Measurements from ENCODE around the gene ANKHD1. TPM values are rescaled to one million over a fixed set of nuclear protein-coding genes. Genes with fewer than 3 reads are reported as not detected.

Gene ANKHD1
- 100 to 1,000 TPM; 108 to 114 (median 111) TPM for polyA plus RNA-seq (ENCODE audit: insufficient read length in 3 of 3)

DNA sequence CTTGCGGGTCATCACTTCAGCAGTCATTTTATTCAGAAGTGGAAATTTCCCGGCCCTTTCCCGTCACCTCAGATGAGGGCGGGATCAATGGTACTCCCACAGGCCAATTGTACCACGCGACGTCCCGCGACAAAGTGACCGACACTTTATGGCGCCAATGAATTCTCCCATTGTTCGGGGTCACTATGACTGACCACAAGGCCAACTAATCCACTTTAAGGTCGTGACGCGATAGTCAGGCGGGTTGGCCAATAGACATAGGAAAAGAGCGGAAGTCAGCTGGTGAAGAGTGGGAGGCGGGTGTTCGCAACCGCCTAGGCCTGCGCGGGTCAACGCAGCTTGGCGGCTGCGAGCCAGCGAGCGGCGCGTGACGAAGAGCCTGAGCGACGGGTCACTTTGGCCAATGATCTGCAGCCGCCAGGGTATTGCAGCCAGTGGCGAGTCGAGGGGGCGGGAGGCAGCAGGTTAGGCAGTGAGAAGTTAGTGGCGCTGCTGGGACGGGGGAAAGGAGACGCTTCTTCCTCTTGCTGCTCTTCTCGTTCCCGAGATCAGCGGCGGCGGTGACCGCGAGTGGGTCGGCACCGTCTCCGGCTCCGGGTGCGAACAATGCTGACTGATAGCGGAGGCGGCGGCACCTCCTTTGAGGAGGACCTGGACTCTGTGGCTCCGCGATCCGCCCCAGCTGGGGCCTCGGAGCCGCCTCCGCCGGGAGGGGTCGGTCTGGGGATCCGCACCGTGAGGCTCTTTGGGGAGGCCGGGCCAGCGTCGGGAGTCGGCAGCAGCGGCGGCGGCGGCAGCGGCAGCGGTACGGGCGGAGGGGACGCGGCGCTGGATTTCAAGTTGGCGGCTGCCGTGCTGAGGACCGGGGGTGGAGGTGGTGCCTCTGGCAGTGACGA is at the start of gene ANKHD1:
Gene ANKHD1 (plus strand): TSS at position 472 of the 896 bp plus-strand sequence. CDS start 135 bp downstream, at position 607.
- peak; percentile 99 to 100 (median 100) for DNase-seq (ENCODE audit: low read depth in 3 of 3, low spot score in 2 of 3)

DNA sequence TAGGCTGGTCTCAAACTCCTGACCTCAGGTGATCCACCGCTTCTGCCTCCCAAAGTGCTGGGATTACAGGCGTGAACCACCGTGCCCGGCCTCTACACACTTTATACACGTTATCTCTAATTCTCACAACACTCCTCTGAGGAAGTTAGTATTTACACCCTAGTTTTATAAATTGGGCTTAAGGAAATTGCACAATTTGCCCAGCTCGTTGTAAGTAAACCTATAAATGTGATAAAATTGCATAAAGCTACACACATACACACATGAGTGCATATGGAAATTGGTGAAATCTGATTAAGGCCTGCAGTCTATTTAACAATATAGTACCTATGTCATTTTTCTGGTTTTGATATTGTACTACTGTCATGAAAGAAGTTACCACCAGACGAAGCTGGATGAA is 46.1 kb upstream of the ANKHD1 start:
- DNase-seq (ENCODE audit: low read depth in 3 of 3, low spot score in 2 of 3) = no peak

DNA sequence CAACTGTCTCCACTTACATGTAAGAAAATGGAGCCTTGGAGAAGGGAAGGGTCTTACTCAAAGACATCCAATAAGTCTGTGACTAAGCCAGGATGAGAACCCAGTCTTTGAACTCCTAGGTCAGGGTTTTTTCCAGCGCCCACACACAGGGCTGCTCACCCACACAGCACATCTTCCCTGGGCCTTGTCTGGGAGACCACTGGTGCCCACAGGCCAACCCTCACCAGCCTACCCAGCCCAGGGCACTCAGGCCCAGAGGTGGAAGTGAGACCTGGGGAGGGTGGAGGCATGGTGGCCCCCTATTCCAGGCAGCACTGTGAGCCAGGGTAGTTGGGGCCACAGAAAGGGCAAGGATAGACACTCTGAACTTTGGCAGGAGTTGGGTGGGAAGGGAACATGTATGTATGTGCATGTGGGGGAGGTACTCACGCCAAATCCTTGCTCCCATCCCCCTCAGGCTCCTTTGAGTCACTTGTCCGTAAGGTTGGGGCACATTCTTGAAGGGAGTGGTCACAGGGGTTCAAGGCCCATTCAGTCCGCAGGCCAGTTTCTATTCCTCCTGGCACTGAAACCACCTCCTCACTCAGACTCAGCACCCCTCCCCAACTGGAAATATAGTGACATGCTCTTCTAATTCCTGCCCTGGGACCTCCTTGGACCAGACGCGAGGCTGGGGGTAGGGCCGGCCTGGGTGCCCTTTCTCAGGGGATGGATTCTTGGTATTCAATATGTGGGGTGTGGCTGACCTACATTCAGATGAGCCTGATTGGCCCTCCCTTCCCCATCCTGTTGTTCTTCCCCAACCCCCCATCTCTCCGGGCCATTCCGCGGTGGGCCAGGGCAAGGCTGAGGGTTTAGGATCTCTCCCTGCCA is 44.5 kb upstream of the ANKHD1 start:
- DNase-seq (ENCODE audit: low read depth in 3 of 3, low spot score in 2 of 3) = no peak

DNA sequence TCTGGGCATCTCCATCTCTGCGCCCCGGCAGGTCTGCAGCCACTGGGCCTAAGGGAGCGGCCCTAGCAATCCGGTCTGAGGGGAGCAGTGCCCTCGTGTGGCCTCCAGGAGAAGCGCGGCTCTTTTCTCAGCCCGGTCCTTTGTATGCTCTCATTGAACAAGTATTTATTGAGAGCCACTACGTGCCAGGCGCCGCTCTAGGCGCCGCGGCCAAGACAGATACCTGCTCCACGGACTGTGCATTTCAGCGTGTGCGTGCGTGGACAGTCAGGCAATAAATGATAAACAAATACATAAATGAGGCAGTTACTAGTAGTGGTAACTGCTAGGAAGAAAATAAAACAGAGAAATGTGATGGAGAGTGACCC is 43.9 kb upstream of the ANKHD1 start:
- peak in 1 of 3 donors; percentile 66 for DNase-seq (ENCODE audit: low read depth in 3 of 3, low spot score in 2 of 3)

GRCh38 chr5:140358738-140359310 is 42.8 kb upstream of the ANKHD1 start:
- no peak for DNase-seq (ENCODE audit: low read depth in 3 of 3, low spot score in 2 of 3)

GRCh38 chr5:140360101-140360500 is 41.5 kb upstream of the ANKHD1 start, which contains the start of gene SLC4A9:
Gene SLC4A9, plus strand, starts transcription at chr5:140360194. Its CDS starts 43 bp downstream, at chr5:140360237.
- no peak for DNase-seq (ENCODE audit: low read depth in 3 of 3, low spot score in 2 of 3)

GRCh38 chr5:140360681-140361479 is 40.8 kb upstream of the ANKHD1 start:
- DNase-seq (ENCODE audit: low read depth in 3 of 3, low spot score in 2 of 3) = no peak

DNA sequence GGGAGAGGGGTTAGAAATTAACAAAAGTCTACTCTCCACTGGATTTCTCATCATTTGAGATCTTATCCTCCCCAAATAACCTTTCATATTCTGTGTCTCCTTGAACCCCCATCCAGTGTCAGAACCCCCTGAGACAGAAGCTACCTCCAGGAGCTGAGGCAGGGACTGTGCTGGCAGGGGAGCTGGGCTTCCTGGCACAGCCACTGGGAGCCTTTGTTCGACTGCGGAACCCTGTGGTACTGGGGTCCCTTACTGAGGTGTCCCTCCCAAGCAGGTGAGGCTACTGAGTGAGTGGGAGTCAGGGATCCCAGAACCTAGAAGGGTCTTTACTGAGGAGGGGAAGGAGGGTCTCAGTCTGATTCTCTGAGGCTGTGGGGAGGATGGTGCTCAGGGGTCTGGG is 39.7 kb upstream of the ANKHD1 start:
- DNase-seq (ENCODE audit: low read depth in 3 of 3, low spot score in 2 of 3) = no peak

- DNase-seq (ENCODE audit: low read depth in 3 of 3, low spot score in 2 of 3) = no peak
Observed at GRCh38 chr5:140362311-140362710, 39.3 kb upstream of the ANKHD1 start.

DNA sequence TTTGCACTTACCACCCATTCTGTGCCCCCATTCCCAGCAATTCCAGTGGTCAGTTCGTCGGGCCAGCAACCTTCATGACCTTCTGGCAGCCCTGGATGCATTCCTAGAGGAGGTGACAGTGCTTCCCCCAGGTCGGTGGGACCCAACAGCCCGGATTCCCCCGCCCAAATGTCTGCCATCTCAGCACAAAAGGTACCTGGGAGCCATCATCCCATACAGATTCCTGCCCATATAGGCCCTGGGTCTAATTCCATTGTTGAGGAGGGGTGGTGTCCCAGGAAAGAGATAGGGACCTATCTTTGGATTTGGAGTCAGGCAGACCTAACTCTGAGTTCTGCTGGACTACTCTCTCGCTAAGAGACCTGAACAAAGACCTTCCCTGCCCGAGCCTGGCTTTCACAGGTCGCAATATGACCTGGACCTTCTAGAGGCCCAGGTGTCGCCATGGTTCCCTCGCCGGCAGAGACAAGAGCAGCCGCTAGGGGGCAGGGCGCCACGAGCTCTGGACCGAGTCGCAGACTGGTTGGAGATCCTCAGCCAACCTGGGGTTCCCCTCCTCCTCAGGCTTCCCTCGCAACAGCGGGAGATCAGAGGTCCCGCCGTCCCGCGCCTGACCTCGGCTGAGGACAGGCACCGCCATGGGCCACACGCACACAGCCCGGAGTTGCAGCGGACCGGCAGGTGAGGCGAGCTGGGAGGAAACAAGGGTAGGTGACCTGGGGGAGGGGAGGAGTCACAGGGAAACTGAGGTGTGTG is 38.6 kb upstream of the ANKHD1 start:
- no peak for DNase-seq (ENCODE audit: low read depth in 3 of 3, low spot score in 2 of 3)

- no peak for DNase-seq (ENCODE audit: low read depth in 3 of 3, low spot score in 2 of 3)
Observed at GRCh38 chr5:140363631-140364471, 37.8 kb upstream of the ANKHD1 start.

GRCh38 chr5:140364472-140364765 is 37.2 kb upstream of the ANKHD1 start:
- no peak for DNase-seq (ENCODE audit: low read depth in 3 of 3, low spot score in 2 of 3)

- DNase-seq (ENCODE audit: low read depth in 3 of 3, low spot score in 2 of 3) = no peak
Observed at GRCh38 chr5:140365282-140365681, 36.4 kb upstream of the ANKHD1 start.

- no peak for DNase-seq (ENCODE audit: low read depth in 3 of 3, low spot score in 2 of 3)
Observed at GRCh38 chr5:140365941-140366340, 35.7 kb upstream of the ANKHD1 start.

DNA sequence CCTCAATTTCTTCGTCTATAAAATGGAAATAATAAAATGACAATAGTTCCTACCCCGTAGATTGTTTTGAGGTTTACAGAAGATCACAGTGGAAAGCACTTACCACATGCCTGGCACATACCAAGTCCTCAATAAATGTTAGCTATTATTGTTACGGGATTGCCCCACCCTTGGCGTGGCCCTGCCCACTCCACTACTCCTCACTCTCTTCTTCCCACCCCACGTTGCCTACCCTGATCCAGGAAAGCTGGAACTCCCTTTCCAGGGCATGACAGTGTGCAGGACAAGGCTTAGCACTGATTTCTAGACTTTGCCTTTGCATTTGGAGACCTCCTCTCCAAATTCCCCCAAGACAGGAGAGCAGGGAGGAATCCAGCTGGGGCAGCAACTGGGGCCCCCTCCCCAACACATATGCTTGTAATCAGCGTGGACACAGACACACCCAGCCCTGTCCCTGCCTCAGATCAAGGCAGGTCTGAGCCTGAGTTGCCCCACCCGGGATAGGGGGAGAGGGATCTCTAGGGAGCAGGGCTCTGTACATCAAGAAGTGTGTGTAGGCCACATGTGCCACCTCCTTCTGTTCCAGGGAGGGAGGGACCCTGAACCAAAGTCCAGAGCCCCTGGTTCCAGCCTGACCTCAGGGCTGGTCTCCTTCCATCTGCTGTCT is 34.9 kb upstream of the ANKHD1 start:
- no peak for DNase-seq (ENCODE audit: low read depth in 3 of 3, low spot score in 2 of 3)

GRCh38 chr5:140367256-140368013 is 34.2 kb upstream of the ANKHD1 start:
- no peak for DNase-seq (ENCODE audit: low read depth in 3 of 3, low spot score in 2 of 3)

DNA sequence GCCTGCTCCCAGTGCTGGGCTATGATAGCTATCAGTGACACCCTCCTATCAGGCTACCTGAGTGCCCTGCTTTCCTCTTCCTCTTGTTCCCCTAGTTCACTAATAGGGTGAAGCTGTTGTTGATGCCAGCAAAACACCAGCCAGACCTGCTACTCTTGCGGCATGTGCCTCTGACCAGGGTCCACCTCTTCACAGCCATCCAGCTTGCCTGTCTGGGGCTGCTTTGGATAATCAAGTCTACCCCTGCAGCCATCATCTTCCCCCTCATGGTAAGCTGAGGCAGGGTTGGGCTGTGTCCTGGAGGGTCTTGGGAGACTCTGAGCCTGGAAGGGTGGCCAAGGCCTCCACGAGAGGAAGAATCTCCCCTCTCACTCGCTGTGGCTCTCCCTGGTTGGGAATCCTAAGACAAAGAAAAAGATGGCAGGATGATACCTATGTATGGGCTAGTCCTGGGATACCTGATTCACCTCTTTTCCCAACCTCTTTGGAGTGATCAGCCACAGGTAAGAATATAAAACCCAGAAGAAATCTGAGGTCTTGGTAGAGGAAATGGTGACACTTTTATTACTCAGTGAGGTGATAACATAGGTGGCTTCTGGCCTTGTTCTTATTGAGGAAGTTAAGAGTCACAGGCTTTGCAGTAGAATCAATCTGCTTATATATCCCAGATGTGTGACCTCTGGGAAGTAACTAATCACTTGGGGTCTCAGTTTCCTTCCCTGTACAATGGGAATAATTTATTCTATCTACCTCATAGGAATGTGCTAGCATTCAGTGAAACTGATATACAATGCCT is 30.1 kb upstream of the ANKHD1 start:
- DNase-seq (ENCODE audit: low read depth in 3 of 3, low spot score in 2 of 3) = no peak

Data from right renal cortex interstitium (tissue), 3 donors.